CD14-positive monocyte (primary cell): Measurements from ENCODE around the gene FOXD1. TPM values are rescaled to one million over a fixed set of nuclear protein-coding genes. Genes with fewer than 3 reads are reported as not detected.
A peak's percentile ranks its signal among the peaks of the same experiment; 100 is the strongest.

Experiments used
- DNase-seq, 3 donors: peaks; one replicate each; pipeline ENCODE4 v3.0.0-alpha.2; 2011 to 2022
- H2AFZ ChIP-seq: 2 replicates; pipeline ENCODE4 v1.6.0; 2012; ENCODE audit warnings: mild to moderate bottlenecking, low read depth, low read length, inconsistent platforms; ENCODE audit not compliant: insufficient read depth, poor library complexity, severe bottlenecking
- H3K27ac ChIP-seq, 2 donors: 1 replicate in 1 of 2; 2 replicates in 1 of 2; pipeline ENCODE4 v1.5.1; 2012 to 2013; ENCODE audit warnings: low read length in 2 of 2, control low read depth in 1 of 2, inconsistent platforms in 1 of 2, low read depth in 1 of 2, mild to moderate bottlenecking in 1 of 2
- H3K27me3 ChIP-seq, 2 donors: one replicate each; pipeline versions ENCODE4 v1.6.0 to v1.6.1; 2011 to 2013; ENCODE audit warnings: low read length in 2 of 2; ENCODE audit not compliant: control insufficient read depth in 2 of 2, insufficient read depth in 2 of 2
- H3K36me3 ChIP-seq, 2 donors: replicated peaks in 1 of 2; 1 replicate in 1 of 2; 2 replicates in 1 of 2; pipeline versions ENCODE4 v1.5.1 to v1.6.1; 2012 to 2013; ENCODE audit warnings: low read length in 2 of 2, control low read depth in 1 of 2, inconsistent platforms in 1 of 2, mild to moderate bottlenecking in 1 of 2; ENCODE audit not compliant: insufficient read depth in 2 of 2, control insufficient read depth in 1 of 2
- H3K4me1 ChIP-seq, 2 donors: 1 replicate in 1 of 2; 2 replicates in 1 of 2; pipeline versions ENCODE4 v1.5.1 to v1.6.1; 2012 to 2013; ENCODE audit warnings: low read length in 2 of 2, control low read depth in 1 of 2, inconsistent platforms in 1 of 2, mild to moderate bottlenecking in 1 of 2, moderate library complexity in 1 of 2; ENCODE audit not compliant: insufficient read depth in 2 of 2, control insufficient read depth in 1 of 2
- H3K4me2 ChIP-seq: replicated peaks from 2 replicates; pipeline ENCODE3; 2012; ENCODE audit warnings: low read length, moderate library complexity, mild to moderate bottlenecking; ENCODE audit not compliant: poor library complexity, severe bottlenecking; ENCODE audit errors: extremely low read depth
- H3K4me3 ChIP-seq, 3 experiments: fragments of 200-600 bp in 1 of 3; sonication (generic) in 1 of 3; replicated peaks in 1 of 3; 1 replicate in 2 of 3; 2 replicates in 1 of 3; pipeline ENCODE4 v1.5.1; 2011 to 2013; ENCODE audit warnings: low read length in 3 of 3, mild to moderate bottlenecking in 3 of 3, control low read depth in 2 of 3, low read depth in 2 of 3, inconsistent platforms in 1 of 3, moderate library complexity in 1 of 3
- H3K79me2 ChIP-seq: 2 replicates; pipeline ENCODE4 v1.6.0; 2012; ENCODE audit warnings: mild to moderate bottlenecking, control low read depth, inconsistent platforms, low read length, moderate library complexity; ENCODE audit not compliant: insufficient read depth
- H3K9ac ChIP-seq: 2 replicates; pipeline ENCODE4 v1.6.0; 2017; ENCODE audit warnings: low read length, mild to moderate bottlenecking; ENCODE audit not compliant: insufficient read depth, poor library complexity, severe bottlenecking
- H3K9me3 ChIP-seq, 2 donors: replicated peaks in 1 of 2; 1 replicate in 1 of 2; 2 replicates in 1 of 2; pipeline versions ENCODE4 v1.5.1 to v1.6.1; 2012 to 2013; ENCODE audit warnings: low read length in 2 of 2, control low read depth in 1 of 2; ENCODE audit not compliant: control insufficient read depth in 1 of 2, insufficient read depth in 1 of 2
- H4K20me1 ChIP-seq: 2 replicates; pipeline ENCODE4 v1.6.0; 2012; ENCODE audit warnings: mild to moderate bottlenecking, low read length, control low read depth, moderate library complexity; ENCODE audit not compliant: insufficient read depth
- H3K27ac Mint-ChIP-seq, 7 donors: one replicate each; pipeline ENCODE4 v1.8.0; 2020; ENCODE audit warnings: mild to moderate bottlenecking in 7 of 7, mixed read lengths in 7 of 7, moderate library complexity in 6 of 7, inconsistent platforms in 2 of 7
- H3K27me3 Mint-ChIP-seq, 3 donors: one replicate each; pipeline ENCODE4 v1.8.0; 2021 to 2022; ENCODE audit warnings: low read depth in 3 of 3, mild to moderate bottlenecking in 3 of 3, mixed read lengths in 3 of 3, moderate library complexity in 3 of 3, inconsistent platforms in 1 of 3
- H3K36me3 Mint-ChIP-seq, 2 donors: one replicate each; pipeline ENCODE4 v1.8.0; 2020; ENCODE audit warnings: mixed read lengths in 2 of 2, inconsistent platforms in 1 of 2, mild to moderate bottlenecking in 1 of 2
- H3K4me1 Mint-ChIP-seq: one replicate; pipeline ENCODE4 v1.8.0; 2020; ENCODE audit warnings: mild to moderate bottlenecking, mixed read lengths
- H3K4me3 Mint-ChIP-seq, 2 donors: one replicate each; pipeline ENCODE4 v1.8.0; 2020; ENCODE audit warnings: mild to moderate bottlenecking in 2 of 2, mixed read lengths in 2 of 2, moderate library complexity in 1 of 2
- H3K9me3 Mint-ChIP-seq, 7 donors: one replicate each; pipeline ENCODE4 v1.8.0; 2020 to 2022; ENCODE audit warnings: mixed read lengths in 7 of 7, mild to moderate bottlenecking in 6 of 7, moderate library complexity in 6 of 7, inconsistent platforms in 2 of 7
- WGBS: methylation state at CpG from one replicate; pipeline ENCODE4 v1.1.5; 2013; ENCODE audit warnings: missing lambda C conversion rate; ENCODE audit not compliant: insufficient coverage; 5-methylcytosine and 5-hydroxymethylcytosine counted together
- intact Hi-C, 2 donors: fragments of 100-400 bp; cut with micrococcal nuclease; formaldehyde crosslinking; loops; one replicate each; pipeline versions ENCODE4 v1.15.0 to v1.15.1; 2023
- polyA plus RNA-seq, 3 donors: library from polyadenylated mRNA; depleted of rRNA in 1 of 3; unstranded in 2 of 3; stranded (reverse) in 1 of 3; fragments of 300-500 nt in 2 of 3; fragments of >200 nt in 1 of 3; fragmentation: Illumina TruSeq in 2 of 3; gene quantifications; 1 replicate in 2 of 3; 2 replicates in 1 of 3; pipeline ENCODE4 v1.2.3, GENCODE V29; 2012 to 2021
- TF ChIP-seq, protein P1 (sequence below): fragments of 200-600 bp; IDR thresholded peaks from one replicate; pipeline ENCODE4 v1.8.0; 2022; ENCODE audit warnings: antibody characterized with exemption, mild to moderate bottlenecking

Gene FOXD1
- polyA plus RNA-seq, 3 donors, result 0.04 TPM; not detected in 2

DNA sequence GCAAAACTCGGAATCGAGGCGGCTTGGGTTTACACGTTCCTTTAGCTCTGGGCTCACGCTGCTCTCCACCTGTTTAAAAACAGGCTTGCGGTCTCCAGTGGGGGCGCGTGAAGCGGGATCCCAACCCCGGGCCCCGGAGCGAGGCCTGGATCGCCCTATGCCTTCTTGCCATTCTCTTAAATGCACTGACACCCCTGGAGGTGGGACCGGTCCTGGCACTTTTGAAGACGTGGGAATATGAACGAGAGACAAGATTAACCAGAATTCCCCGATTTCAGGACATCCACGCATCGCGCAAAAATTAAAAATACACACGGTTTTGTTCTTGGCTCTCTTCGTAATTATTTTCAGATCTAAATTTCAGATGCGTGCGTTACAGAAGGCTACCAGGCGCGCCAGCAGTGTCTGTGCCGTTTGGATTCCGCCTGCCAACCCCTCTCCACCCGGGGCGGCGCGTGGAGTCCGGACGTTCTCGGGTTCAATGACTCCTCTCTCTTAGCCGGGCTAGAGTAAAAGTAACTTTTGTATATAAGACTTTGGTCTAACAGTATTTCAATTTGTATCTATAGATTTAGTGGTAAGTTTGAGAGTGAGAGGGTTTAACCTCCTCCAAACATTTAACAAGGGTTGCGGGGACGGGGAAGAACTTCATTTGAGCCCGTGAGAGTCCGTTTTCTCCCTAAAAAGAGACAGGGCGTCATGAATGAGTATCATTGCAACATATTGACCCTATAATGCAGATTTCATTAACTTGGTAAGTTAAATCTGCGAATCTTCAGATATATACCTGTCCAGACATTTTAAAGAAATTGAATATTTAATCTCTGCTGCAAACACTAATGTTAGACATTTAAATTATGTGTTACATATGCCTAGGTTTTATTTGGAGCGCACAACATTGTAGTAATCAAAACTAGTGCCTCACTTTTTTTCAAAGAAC is 3.8 kb downstream of the FOXD1 start:
- Histone ChIP-seq H2AFZ (no peak overlapping the region), H3K4me1 (peaks cover 17 to 20% of the 10 kb centered on the region in 2 donors), H3K4me2 (no peak overlapping the region), H3K27ac (no peak overlapping the region), H3K9me3 (peaks cover 14 to 55% of the 10 kb centered on the region in 2 donors), H3K27me3 (peaks cover 79 to 88% of the 10 kb centered on the region in 2 donors), H3K36me3 (no peaks in the 10 kb centered on the region), H3K79me2 (no peaks in the 10 kb centered on the region), H3K9ac (no peak overlapping the region), H4K20me1 (no peaks in the 10 kb centered on the region), H3K4me3 (no peak overlapping the region)
- H3K27me3 Mint-ChIP-seq, result peaks cover 85 to 90% (median 90%) of the 10 kb centered on the region in 3 donors
- H3K27ac Mint-ChIP-seq, result no peak overlapping the region
- no peak for DNase-seq
- H3K4me3 Mint-ChIP-seq, result peak overlapping the region in 1 of 2 donors; percentile 88
- peaks cover 15 to 17% of the 10 kb centered on the region in 2 donors for H3K36me3 Mint-ChIP-seq
- peaks cover 21% of the 10 kb centered on the region for H3K4me1 Mint-ChIP-seq
- intact Hi-C loops, result no loop called here
- H3K9me3 Mint-ChIP-seq, result peaks cover 3 to 46% (median 38%) of the 10 kb centered on the region in 7 donors
- TF ChIP-seq, protein P1, sequence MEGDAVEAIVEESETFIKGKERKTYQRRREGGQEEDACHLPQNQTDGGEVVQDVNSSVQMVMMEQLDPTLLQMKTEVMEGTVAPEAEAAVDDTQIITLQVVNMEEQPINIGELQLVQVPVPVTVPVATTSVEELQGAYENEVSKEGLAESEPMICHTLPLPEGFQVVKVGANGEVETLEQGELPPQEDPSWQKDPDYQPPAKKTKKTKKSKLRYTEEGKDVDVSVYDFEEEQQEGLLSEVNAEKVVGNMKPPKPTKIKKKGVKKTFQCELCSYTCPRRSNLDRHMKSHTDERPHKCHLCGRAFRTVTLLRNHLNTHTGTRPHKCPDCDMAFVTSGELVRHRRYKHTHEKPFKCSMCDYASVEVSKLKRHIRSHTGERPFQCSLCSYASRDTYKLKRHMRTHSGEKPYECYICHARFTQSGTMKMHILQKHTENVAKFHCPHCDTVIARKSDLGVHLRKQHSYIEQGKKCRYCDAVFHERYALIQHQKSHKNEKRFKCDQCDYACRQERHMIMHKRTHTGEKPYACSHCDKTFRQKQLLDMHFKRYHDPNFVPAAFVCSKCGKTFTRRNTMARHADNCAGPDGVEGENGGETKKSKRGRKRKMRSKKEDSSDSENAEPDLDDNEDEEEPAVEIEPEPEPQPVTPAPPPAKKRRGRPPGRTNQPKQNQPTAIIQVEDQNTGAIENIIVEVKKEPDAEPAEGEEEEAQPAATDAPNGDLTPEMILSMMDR, result no peak
- WGBS, result 8% methylated on average over 23 of the region's 43 CpGs

DNA sequence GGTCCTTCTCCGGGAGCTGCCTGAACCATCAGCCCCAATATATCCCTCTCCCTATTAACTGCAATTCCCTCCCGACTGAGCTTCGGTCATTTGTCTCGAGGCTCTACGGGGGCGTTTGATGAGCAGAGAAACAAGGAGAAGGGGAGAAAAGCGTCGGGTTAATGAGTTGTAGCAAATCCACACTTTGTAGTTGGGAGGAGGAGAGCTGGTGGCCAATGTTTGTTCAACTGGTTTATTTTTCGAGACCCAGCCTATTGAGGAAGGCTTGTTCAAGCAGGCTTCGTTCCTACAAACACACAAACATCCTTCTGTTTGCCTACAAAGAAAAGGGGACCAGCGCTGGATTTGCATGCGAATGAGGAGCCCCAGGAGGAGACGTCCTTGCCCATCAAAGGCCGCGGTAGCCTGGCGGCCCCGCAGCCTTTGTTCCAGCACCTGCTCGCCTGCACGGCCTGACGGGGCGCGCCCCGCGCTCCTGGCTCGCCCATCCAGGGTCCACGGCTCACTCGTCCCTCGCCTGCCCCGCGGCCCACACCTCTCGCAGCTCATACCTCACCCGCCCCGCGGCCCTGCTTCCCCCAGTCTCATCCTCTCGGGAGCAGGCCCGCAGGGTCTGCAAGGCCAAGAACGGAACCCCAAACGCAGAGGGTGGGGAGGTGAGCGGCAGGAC is 4.6 kb downstream of the FOXD1 start:
- Histone ChIP-seq H3K4me1 (peaks cover 11 to 14% of the 10 kb centered on the region in 2 donors), H3K9me3 (peaks cover 9 to 56% of the 10 kb centered on the region in 2 donors), H3K79me2 (no peaks in the 10 kb centered on the region), H3K4me3 (no peak overlapping the region), H3K27ac (no peak overlapping the region), H3K36me3 (no peaks in the 10 kb centered on the region), H3K27me3 (peaks cover 82 to 88% of the 10 kb centered on the region in 2 donors), H4K20me1 (no peaks in the 10 kb centered on the region), H2AFZ (no peak overlapping the region), H3K4me2 (no peak overlapping the region), H3K9ac (no peak overlapping the region)
- Mint-ChIP-seq H3K4me3 (peak overlapping the region in 1 of 2 donors; percentile 88), H3K36me3 (peaks cover 12 to 13% of the 10 kb centered on the region in 2 donors), H3K27ac (no peak overlapping the region), H3K27me3 (peaks cover 86 to 91% (median 89%) of the 10 kb centered on the region in 3 donors), H3K4me1 (peaks cover 16% of the 10 kb centered on the region), H3K9me3 (peaks cover 3 to 41% (median 32%) of the 10 kb centered on the region in 7 donors)
- intact Hi-C loops, result no loop called here
- TF ChIP-seq, protein P1, result no peak
- DNase-seq, result no peak
- 11% methylated on average over 29 of the region's 39 CpGs for WGBS
